BLaER1 (cell line): Measurements from ENCODE around the gene NDST1.
A peak's percentile ranks its signal among the peaks of the same experiment; 100 is the strongest.
"Not testable (repeated sequence)": the region's sequence is repeated elsewhere in the genome, so short reads cannot be mapped to it uniquely, and the experiment has no call there.

ENCODE experiments used
- H3K27ac ChIP-seq: shearing (Covaris generic); formaldehyde crosslinking; 2 replicates; pipeline ENCODE4 v1.8.1; 2022
- H3K27me3 ChIP-seq: shearing (Covaris generic); formaldehyde crosslinking; 2 replicates; pipeline ENCODE4 v1.8.1; 2022
- H3K36me3 ChIP-seq: shearing (Covaris generic); formaldehyde crosslinking; 2 replicates; pipeline ENCODE4 v1.8.1; 2022
- H3K4me1 ChIP-seq: shearing (Covaris generic); formaldehyde crosslinking; 2 replicates; pipeline ENCODE4 v1.8.1; 2022
- H3K4me2 ChIP-seq: shearing (Covaris generic); formaldehyde crosslinking; 2 replicates; pipeline ENCODE4 v1.8.1; 2022
- H3K4me3 ChIP-seq: shearing (Covaris generic); formaldehyde crosslinking; 2 replicates; pipeline ENCODE4 v1.8.1; 2022
- H3K9ac ChIP-seq: shearing (Covaris generic); formaldehyde crosslinking; 2 replicates; pipeline ENCODE4 v1.8.1; 2022
- H3K9me3 ChIP-seq: shearing (Covaris generic); formaldehyde crosslinking; 2 replicates; pipeline ENCODE4 v1.8.1; 2022
- H4K20me1 ChIP-seq: shearing (Covaris generic); formaldehyde crosslinking; 2 replicates; pipeline ENCODE4 v1.8.1; 2022
- Cebpa-rat ChIP-seq: shearing (Covaris generic); IDR thresholded peaks from 2 replicates; pipeline ENCODE4 v1.8.1; 2022

NDST1 gene

GRCh38 chr5:150507474-150508276 lies at the start of gene NDST1:
TSS of gene NDST1 (plus strand) at chr5:150508131. CDS start at chr5:150521255, 13,124 bp downstream.
- Histone ChIP-seq H3K36me3 (peaks cover 5% of the 10 kb centered on the region; the same call in 1 of the 2 replicates), H3K4me3 (no peak within 1 kb of the TSS), H3K27me3 (no peaks in the 10 kb centered on the region), H3K9ac (peak within 1 kb of the TSS; percentile 39; the same call in 1 of the 2 replicates), H3K9me3 (no peaks in the 10 kb centered on the region), H3K4me1 (peaks cover 71% of the 10 kb centered on the region), H3K4me2 (peak within 1 kb of the TSS; percentile 71), H4K20me1 (peaks cover 100% of the 10 kb centered on the region), H3K27ac (peak within 1 kb of the TSS; percentile 50; the same call in 1 of the 2 replicates)
- TF ChIP-seq Cebpa-rat = no peak

GRCh38 chr5:150458802-150459557 lies 49.0 kb upstream of the NDST1 start:
- H3K4me1 ChIP-seq = peaks cover 71% of the 10 kb centered on the region
- no peak for TF ChIP-seq Cebpa-rat
- H3K27ac ChIP-seq = 0 out of 2 replicates have a peak overlapping the region, but pooled peaks have one; percentile 41
- no peaks in the 10 kb centered on the region for H3K27me3 ChIP-seq
- H3K9ac ChIP-seq = no peak overlapping the region
- no peaks in the 10 kb centered on the region for H3K36me3 ChIP-seq
- H3K4me2 ChIP-seq = peak overlapping the region; percentile 76
- H4K20me1 ChIP-seq = no peaks in the 10 kb centered on the region
- no peak overlapping the region for H3K4me3 ChIP-seq
- peaks cover 2% of the 10 kb centered on the region; the same call in 1 of the 2 replicates for H3K9me3 ChIP-seq

- Histone ChIP-seq H3K27ac (peak overlapping the region; percentile 74), H4K20me1 (no peaks in the 10 kb centered on the region), H3K27me3 (no peaks in the 10 kb centered on the region), H3K36me3 (no peaks in the 10 kb centered on the region), H3K4me1 (peaks cover 80% of the 10 kb centered on the region), H3K4me3 (no peak overlapping the region), H3K9ac (0 out of 2 replicates have a peak overlapping the region, but pooled peaks have one; percentile 18), H3K4me2 (peak overlapping the region; percentile 74), H3K9me3 (no peaks in the 10 kb centered on the region)
- TF ChIP-seq Cebpa-rat = no peak
These were observed 47.1 kb upstream of the NDST1 start for GRCh38 chr5:150460781-150461180.

GRCh38 chr5:150461231-150461630 lies 46.7 kb upstream of the NDST1 start:
- peaks cover 85% of the 10 kb centered on the region for H3K4me1 ChIP-seq
- H3K27me3 ChIP-seq = no peaks in the 10 kb centered on the region
- H3K4me2 ChIP-seq = peak overlapping the region; percentile 74
- 0 out of 2 replicates have a peak overlapping the region, but pooled peaks have one; percentile 18 for H3K9ac ChIP-seq
- H4K20me1 ChIP-seq = no peaks in the 10 kb centered on the region
- no peak for TF ChIP-seq Cebpa-rat
- H3K4me3 ChIP-seq = no peak overlapping the region
- peak overlapping the region; percentile 74 for H3K27ac ChIP-seq
- no peaks in the 10 kb centered on the region for H3K36me3 ChIP-seq
- no peaks in the 10 kb centered on the region for H3K9me3 ChIP-seq

- no peaks in the 10 kb centered on the region for H3K9me3 ChIP-seq
- no peaks in the 10 kb centered on the region for H3K36me3 ChIP-seq
- peaks cover 68% of the 10 kb centered on the region for H3K4me1 ChIP-seq
- H4K20me1 ChIP-seq = no peaks in the 10 kb centered on the region
- no peaks in the 10 kb centered on the region for H3K27me3 ChIP-seq
- peak overlapping the region; percentile 65; the same call in 1 of the 2 replicates for H3K9ac ChIP-seq
- peak overlapping the region; percentile 69 for H3K27ac ChIP-seq
- H3K4me2 ChIP-seq = peak overlapping the region; percentile 76
- no peak for TF ChIP-seq Cebpa-rat
- H3K4me3 ChIP-seq = no peak overlapping the region
These were observed 43.3 kb upstream of the NDST1 start for GRCh38 chr5:150464554-150465012.

- peak overlapping the region; percentile 76 for H3K4me2 ChIP-seq
- H3K36me3 ChIP-seq = no peaks in the 10 kb centered on the region
- H3K4me1 ChIP-seq = peaks cover 58% of the 10 kb centered on the region
- peak overlapping the region; percentile 40; the same call in 1 of the 2 replicates for H3K9ac ChIP-seq
- TF ChIP-seq Cebpa-rat = no peak
- H3K27me3 ChIP-seq = no peaks in the 10 kb centered on the region
- no peaks in the 10 kb centered on the region for H4K20me1 ChIP-seq
- peak overlapping the region; percentile 24; the same call in 1 of the 2 replicates for H3K27ac ChIP-seq
- no peaks in the 10 kb centered on the region for H3K9me3 ChIP-seq
- H3K4me3 ChIP-seq = no peak overlapping the region
These were observed 42.0 kb upstream of the NDST1 start for GRCh38 chr5:150465927-150466326.

GRCh38 chr5:150468206-150468605 lies 39.7 kb upstream of the NDST1 start:
- no peaks in the 10 kb centered on the region for H3K9me3 ChIP-seq
- no peak for TF ChIP-seq Cebpa-rat
- H4K20me1 ChIP-seq = no peaks in the 10 kb centered on the region
- H3K4me3 ChIP-seq = no peak overlapping the region
- peaks cover 40% of the 10 kb centered on the region for H3K4me1 ChIP-seq
- no peaks in the 10 kb centered on the region for H3K36me3 ChIP-seq
- H3K9ac ChIP-seq = no peak overlapping the region
- no peak overlapping the region for H3K4me2 ChIP-seq
- H3K27ac ChIP-seq = no peak overlapping the region
- H3K27me3 ChIP-seq = no peaks in the 10 kb centered on the region

GRCh38 chr5:150469718-150470469 lies 38.0 kb upstream of the NDST1 start:
- no peak overlapping the region for H3K4me2 ChIP-seq
- no peaks in the 10 kb centered on the region for H4K20me1 ChIP-seq
- peaks cover 23% of the 10 kb centered on the region for H3K4me1 ChIP-seq
- no peak overlapping the region for H3K27ac ChIP-seq
- no peak overlapping the region for H3K4me3 ChIP-seq
- no peaks in the 10 kb centered on the region for H3K27me3 ChIP-seq
- H3K9ac ChIP-seq = no peak overlapping the region
- no peaks in the 10 kb centered on the region for H3K9me3 ChIP-seq
- H3K36me3 ChIP-seq = no peaks in the 10 kb centered on the region
- TF ChIP-seq Cebpa-rat = no peak

GRCh38 chr5:150473673-150474358 lies 34.1 kb upstream of the NDST1 start:
- H4K20me1 ChIP-seq = no peaks in the 10 kb centered on the region
- H3K36me3 ChIP-seq = no peaks in the 10 kb centered on the region
- H3K9ac ChIP-seq = no peak overlapping the region
- H3K27ac ChIP-seq = no peak overlapping the region
- H3K4me3 ChIP-seq = no peak overlapping the region
- no peaks in the 10 kb centered on the region for H3K9me3 ChIP-seq
- no peak overlapping the region for H3K4me2 ChIP-seq
- H3K4me1 ChIP-seq = peaks cover 23% of the 10 kb centered on the region
- H3K27me3 ChIP-seq = no peaks in the 10 kb centered on the region
- TF ChIP-seq Cebpa-rat = no peak

GRCh38 chr5:150476568-150476967 lies 31.4 kb upstream of the NDST1 start:
- H3K27me3 ChIP-seq, H3K36me3 ChIP-seq, H3K4me3 ChIP-seq, H3K9ac ChIP-seq, H3K27ac ChIP-seq, H3K9me3 ChIP-seq, H4K20me1 ChIP-seq: not testable (repeated sequence)
- peak overlapping the region; percentile 28 for H3K4me2 ChIP-seq
- H3K4me1 ChIP-seq = peaks cover 23% of the 10 kb centered on the region
